ENCODE results near the gene GSX2. TPM values are rescaled to one million over a fixed set of nuclear protein-coding genes. Genes with fewer than 3 reads are reported as not detected.

GSX2 gene
- polyA plus RNA-seq, 2 of the 4 experiments (the other 2 are of a cell fraction), result not detected

- DNase-seq (ENCODE audit: low read depth in 1 of 2, low spot score in 1 of 2) (no peak), ATAC-seq (no peak), FAIRE-seq (no peak)
- Histone ChIP-seq H3K4me3 (no peak overlapping the region), H3K9me3 (no peaks in the 10 kb centered on the region), H3K4me1 (no peaks in the 10 kb centered on the region), H3K4me2 (no peak overlapping the region), H3K27ac (no peak overlapping the region)
- ChIA-PET POLR2A (no interaction called here), CTCF (no interaction called here)
- TF ChIP-seq FOSB (CRISPR knock-in tag; IDR thresholded peaks at IDR 0.05) (no peak), POLR2AphosphoS2 (conservative IDR thresholded peaks at IDR 0.05; ENCODE audit: low read length) (no peak), RCOR1 (IDR thresholded peaks at IDR 0.05; ENCODE audit: low read depth, low read length) (no peak), SREBF2 (IDR thresholded peaks at IDR 0.05) (no peak), ELK1 (IDR thresholded peaks at IDR 0.05; ENCODE audit: low read depth, low read length) (no peak), RNF2 (IDR thresholded peaks at IDR 0.05; ENCODE audit: borderline replicate concordance, low read depth) (no peak), JUNB (IDR thresholded peaks at IDR 0.05) (no peak), CTCF (IDR thresholded peaks at IDR 0.05) (no peak), JUN (IDR thresholded peaks at IDR 0.05) (no peak), FOSL2 (IDR thresholded peaks at IDR 0.05) (no peak), FOSL2 (CRISPR knock-in tag; IDR thresholded peaks at IDR 0.05) (no peak), ATOH8 (CRISPR knock-in tag; IDR thresholded peaks at IDR 0.05; ENCODE audit: low read depth) (no peak), NR3C1 (IDR thresholded peaks at IDR 0.05) (no peak), TP53 (CRISPR knock-in tag; IDR thresholded peaks at IDR 0.05) (no peak), HDAC2 (IDR thresholded peaks at IDR 0.05) (no peak), CBX2 (IDR thresholded peaks at IDR 0.05; ENCODE audit: borderline replicate concordance, low read depth) (no peak), ZSCAN20 (CRISPR knock-in tag; IDR thresholded peaks at IDR 0.05) (no peak), ZNF302 (CRISPR knock-in tag; IDR thresholded peaks at IDR 0.05) (no peak), RFX5 (IDR thresholded peaks at IDR 0.05) (no peak)
- TF ChIP-seq, protein P1, sequence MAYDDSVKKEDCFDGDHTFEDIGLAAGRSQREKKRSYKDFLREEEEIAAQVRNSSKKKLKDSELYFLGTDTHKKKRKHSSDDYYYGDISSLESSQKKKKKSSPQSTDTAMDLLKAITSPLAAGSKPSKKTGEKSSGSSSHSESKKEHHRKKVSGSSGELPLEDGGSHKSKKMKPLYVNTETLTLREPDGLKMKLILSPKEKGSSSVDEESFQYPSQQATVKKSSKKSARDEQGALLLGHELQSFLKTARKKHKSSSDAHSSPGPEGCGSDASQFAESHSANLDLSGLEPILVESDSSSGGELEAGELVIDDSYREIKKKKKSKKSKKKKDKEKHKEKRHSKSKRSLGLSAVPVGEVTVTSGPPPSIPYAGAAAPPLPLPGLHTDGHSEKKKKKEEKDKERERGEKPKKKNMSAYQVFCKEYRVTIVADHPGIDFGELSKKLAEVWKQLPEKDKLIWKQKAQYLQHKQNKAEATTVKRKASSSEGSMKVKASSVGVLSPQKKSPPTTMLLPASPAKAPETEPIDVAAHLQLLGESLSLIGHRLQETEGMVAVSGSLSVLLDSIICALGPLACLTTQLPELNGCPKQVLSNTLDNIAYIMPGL (CRISPR knock-in tag; IDR thresholded peaks at IDR 0.05; ENCODE audit: borderline replicate concordance), result no peak
- TF ChIP-seq, protein P2, sequence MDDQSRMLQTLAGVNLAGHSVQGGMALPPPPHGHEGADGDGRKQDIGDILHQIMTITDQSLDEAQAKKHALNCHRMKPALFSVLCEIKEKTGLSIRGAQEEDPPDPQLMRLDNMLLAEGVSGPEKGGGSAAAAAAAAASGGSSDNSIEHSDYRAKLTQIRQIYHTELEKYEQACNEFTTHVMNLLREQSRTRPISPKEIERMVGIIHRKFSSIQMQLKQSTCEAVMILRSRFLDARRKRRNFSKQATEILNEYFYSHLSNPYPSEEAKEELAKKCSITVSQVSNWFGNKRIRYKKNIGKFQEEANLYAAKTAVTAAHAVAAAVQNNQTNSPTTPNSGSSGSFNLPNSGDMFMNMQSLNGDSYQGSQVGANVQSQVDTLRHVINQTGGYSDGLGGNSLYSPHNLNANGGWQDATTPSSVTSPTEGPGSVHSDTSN (IDR thresholded peaks at IDR 0.05), result no peak
- 100% methylated on average over 2 of the region's 46 CpGs for WGBS (ENCODE audit: missing lambda C conversion rate)
Observed at GRCh38 chr4:54149323-54149722, 49.4 kb downstream of the GSX2 start.

Small RNA genes within 50 kb of the gene (small RNA-seq; reads per million reads assigned to genes)
- 0 reads per million in 6 experiments for gene AC110792.1

Other genes with a start within 250 kb of the GSX2 start
- 6.3 and 10.1 TPM in 2 replicates for gene CHIC2, start 35.6 kb upstream of the GSX2 start, polyA plus RNA-seq (2011; rRNA removed)
- gene CHIC2, start 35.6 kb upstream of the GSX2 start, polyA plus RNA-seq (2017; fragmentation: RNase III; extraction: RNeasy Plus Mini Kit Qiagen cat#74134 plus additional on column Dnase treatment), result 5.9 to 6.3 TPM (median 6.2 TPM) in 3 replicates
- gene PDGFRA, start 129.1 kb downstream of the GSX2 start, polyA plus RNA-seq (2011; rRNA removed), result 0.92 and 0.93 TPM in 2 replicates
- gene PDGFRA, start 129.1 kb downstream of the GSX2 start, polyA plus RNA-seq (2017; fragmentation: RNase III; extraction: RNeasy Plus Mini Kit Qiagen cat#74134 plus additional on column Dnase treatment), result 0.24 to 0.58 TPM (median 0.40 TPM) in 3 replicates

Measured in A549 (cell line).